Ecto neural progenitor cell (in vitro differentiated cells): ENCODE results near the gene ERGIC1.
"Not testable (repeated sequence)": the region's sequence is repeated elsewhere in the genome, so short reads cannot be mapped to it uniquely, and the experiment has no call there.

Experiments
- DNase-seq: peaks from one replicate; pipeline ENCODE4 v3.0.0-alpha.2; 2018; ENCODE audit warnings: low spot score

Gene ERGIC1

DNA sequence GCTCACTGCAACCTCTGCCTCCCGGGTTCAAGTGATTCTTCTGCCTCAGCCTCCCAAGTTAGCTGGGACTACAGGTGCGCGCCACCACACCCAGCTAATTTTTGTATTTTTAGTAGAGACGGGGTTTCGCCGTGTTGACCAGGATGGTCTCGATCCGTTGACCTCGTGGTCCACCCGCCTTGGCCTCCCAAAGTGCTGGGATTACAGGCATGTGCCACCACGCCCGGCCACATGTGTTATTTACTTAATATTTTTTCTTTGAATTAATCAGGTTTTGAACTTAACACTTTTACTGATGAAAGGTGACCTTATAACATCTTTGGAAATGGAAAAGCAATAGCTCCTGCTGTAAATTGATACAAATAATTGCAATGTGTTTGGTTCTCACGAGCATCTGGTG is 13.5 kb downstream of the ERGIC1 start:
- not testable (repeated sequence) for DNase-seq

DNA sequence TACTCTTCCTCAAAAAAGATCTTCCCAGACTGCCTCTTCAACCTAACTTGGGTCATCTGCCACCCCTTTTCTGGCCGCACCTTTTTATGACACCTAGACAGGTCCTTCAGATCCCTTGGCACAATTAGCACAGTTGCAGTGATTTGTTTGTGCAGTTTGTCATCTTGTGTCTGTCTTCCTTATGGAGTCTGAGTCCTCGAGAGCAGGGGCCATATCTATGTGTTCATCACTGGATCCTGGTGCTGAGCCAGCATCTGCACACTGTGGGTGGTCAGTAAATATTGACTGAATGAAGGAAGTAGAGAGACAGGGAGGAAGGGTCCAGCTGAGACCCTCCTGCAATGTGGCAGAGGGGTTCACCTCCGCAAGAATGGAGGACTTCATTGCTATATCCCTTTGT is 14.4 kb downstream of the ERGIC1 start:
- no peak for DNase-seq

DNA sequence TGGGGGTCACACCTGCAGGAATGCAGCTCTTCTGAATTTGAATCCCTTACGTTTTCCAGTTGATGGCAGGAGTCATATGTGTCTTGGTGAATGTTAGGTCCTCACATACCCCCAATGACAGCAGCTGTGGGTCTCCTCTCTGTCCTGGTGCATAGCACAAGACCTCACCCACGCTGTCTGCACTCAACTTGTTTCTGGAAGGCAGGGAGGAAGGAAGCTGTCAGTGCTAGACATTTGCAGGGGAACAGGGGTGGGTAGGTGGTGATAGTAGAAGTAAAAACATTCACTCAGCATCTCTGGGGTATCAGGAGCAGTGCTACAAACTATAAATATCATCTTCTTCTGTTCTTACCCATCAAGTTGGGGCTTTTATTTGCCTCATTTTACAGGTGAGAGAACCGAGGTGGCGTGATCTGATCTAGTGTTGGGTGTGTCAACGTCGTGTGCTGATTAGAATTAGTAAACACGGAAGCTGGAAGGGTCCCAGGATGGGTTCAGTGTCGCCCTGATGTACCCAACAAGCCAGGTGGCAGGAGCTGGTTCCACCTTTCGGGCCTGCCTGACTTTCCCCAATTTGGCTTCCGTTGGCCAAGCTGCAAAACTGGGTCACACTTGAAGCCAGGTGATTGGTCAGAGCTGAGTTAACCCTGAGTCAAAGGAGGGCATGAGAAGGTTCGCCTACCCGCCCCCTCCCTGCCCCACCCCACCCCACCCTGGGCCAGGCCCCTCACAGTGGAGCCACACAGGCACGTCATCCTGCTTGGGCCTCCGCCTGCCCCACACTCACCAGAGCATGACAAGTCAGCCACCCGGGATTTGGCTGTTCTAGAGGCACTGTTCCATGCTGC is 15.8 kb downstream of the ERGIC1 start:
- DNase-seq: no peak

DNA sequence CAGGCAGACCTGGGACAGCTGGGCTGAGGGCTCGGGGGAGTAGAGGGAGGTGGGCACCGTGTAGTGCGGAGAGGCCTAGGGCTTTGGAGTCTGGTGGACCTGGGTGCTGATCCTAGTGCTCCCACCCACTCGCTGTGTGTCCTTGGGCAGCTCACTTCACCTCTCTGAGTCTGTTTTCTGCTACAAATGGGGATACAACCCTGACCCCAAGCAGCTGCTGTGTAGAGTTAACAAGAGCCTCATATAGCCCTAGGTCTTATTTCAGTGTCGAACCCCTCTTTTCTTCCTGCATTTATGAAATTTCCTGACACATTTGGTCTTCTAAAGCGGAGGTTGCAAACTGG is 16.4 kb downstream of the ERGIC1 start:
- DNase-seq: no peak

DNA sequence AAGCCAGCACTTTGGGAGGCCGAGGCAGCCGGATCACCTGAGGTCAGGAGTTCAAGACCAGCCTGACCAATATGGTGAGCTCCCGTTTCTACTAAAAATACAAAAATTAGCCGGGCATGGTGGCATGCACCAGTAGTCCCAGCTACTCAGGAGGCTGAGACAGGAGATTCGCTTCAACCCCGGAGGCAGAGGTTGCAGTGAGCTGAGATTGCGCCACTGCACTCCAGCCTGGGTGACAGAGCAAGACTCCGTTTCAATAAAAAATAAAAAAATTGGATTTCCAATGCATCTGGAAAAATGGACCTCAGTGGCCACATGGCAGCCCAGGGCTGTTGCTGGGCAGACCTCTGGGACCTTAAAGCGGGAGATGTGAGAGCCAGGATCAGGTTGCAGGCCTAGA is 17.2 kb downstream of the ERGIC1 start:
- not testable (repeated sequence) for DNase-seq

DNA sequence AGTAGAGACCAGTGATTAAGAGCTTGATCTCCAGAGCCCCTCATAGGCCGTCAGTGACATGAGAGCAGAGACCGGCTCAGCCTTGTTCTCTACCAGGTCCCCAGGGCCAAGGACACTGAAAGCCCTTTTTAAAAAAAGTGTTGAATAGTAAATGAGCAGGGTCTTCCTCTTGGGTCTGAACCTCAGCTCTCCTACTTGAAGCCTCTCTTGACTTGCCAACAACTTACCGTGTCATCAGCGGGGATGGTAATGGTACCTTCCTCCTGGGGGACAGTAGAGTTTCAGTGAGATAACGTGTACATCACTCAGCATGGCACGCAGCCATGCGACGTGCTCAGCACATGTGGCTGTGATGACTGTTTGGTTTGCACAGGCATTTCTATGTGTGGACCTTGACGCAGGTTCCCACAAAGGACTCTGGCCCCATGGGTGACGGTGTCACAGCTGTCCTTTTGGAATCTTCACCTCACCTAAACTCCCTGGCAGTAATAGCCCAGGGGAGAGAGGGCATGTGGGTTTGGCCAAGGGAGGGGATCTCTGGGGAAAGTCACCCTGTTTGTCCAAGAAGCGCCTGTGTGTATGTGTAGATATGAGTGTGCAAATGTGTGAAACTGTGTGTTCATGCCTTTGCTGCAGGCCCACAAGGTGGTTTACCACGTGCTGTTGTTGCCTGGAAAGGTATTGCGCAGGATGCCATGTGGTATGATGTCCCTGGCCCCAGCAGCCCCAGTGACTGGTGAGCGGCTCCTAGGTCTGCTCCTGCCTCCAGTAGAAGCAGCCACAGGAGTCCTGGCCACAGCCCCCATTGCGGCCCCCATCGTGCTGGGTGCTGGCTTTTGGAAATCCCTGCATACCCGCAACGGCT is 18.7 kb downstream of the ERGIC1 start:
- DNase-seq: no peak

GRCh38 chr5:172853355-172853975 is 19.4 kb downstream of the ERGIC1 start:
- no peak for DNase-seq

DNA sequence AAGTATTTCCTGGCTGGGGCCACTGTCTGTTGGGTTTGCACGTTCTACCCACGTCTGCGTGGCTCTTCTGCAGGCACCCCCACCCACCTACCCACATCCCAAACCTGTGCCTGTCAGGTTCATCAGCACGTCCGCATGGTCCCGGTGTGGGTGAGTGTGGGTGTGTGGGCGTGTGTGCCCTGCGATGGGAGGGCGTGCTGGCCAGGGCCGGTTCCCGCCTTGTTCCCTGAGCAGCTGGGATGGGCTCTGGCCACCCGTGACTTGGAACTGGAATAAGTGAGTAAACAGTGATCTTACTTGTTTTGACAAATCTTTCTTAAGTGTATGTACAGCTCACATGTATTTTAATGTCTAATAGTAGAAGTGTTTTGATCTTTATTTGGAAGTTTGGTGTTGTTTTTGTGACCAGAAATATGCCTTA is 20.4 kb downstream of the ERGIC1 start:
- DNase-seq: no peak

- DNase-seq: no peak
Observed at GRCh38 chr5:172854971-172855370, 20.9 kb downstream of the ERGIC1 start.

- no peak for DNase-seq
Observed at GRCh38 chr5:172855597-172856292, 21.7 kb downstream of the ERGIC1 start.

GRCh38 chr5:172856336-172856735 is 22.3 kb downstream of the ERGIC1 start:
- DNase-seq: no peak

GRCh38 chr5:172857982-172858381 is 23.9 kb downstream of the ERGIC1 start:
- DNase-seq: no peak

DNA sequence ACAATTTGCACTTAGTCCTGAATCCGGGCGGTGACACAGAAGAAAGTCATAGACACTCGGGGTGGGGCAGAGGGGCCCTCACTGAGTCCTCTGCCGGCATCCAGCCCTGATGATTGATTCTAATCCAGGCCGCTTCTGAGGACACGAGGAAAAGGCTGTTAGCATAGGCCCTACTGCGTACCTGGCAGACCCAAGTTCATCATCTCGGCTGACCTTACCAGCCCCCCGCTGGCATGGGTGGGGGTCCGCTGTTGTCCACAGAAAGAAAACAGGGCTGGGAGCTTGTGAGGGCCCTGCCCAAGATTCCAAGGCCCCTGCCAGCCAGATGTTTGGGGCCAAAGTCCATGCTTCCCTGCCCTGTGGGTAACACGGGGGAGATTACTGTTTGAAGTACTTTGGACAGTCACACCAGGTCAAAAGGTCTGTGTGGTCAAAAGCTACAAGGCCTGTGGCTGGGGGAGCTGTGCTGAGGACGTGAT is 24.5 kb downstream of the ERGIC1 start:
- DNase-seq: no peak

DNA sequence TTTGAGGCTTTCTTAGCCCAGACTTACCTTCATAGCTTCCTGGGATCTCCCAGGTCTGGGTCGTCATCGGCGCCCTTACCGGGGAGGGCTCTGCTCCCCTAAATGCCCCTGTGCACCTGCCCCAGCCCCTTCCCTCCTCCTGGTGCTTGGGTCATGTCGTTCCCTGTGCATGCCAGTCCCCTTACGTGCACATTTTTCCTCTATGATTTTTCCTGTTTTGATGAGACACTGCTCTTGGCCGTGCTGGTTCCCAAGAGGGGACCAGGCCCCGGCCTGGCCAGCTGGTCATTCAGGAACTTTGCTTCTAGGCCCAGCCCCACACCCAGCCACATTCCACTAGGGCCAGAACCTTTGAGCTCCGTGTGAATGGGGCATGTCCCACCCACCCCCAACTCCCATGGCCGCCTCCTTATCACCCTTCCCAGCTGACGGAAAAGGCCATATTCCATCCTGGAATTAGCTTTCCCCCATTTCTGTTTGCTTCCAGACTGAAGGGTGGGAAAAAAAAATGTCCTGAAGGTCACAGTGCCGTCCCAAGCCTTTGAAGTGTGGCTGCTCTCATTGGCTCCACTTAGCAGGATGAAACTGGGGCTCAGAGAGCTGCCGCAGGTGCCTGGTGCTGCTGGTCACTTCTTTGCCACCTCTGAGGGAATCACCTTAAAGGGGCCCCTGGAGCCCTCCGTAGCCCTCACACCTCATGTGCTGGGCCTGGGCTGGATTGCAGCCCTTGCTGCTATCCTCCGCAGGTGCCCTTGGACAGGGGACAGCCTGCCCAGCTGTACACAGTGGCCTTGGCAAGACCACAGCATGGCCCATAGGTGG is 25.1 kb downstream of the ERGIC1 start:
- DNase-seq: no peak

- DNase-seq: no peak
Observed at GRCh38 chr5:172859966-172860365, 25.9 kb downstream of the ERGIC1 start.

DNA sequence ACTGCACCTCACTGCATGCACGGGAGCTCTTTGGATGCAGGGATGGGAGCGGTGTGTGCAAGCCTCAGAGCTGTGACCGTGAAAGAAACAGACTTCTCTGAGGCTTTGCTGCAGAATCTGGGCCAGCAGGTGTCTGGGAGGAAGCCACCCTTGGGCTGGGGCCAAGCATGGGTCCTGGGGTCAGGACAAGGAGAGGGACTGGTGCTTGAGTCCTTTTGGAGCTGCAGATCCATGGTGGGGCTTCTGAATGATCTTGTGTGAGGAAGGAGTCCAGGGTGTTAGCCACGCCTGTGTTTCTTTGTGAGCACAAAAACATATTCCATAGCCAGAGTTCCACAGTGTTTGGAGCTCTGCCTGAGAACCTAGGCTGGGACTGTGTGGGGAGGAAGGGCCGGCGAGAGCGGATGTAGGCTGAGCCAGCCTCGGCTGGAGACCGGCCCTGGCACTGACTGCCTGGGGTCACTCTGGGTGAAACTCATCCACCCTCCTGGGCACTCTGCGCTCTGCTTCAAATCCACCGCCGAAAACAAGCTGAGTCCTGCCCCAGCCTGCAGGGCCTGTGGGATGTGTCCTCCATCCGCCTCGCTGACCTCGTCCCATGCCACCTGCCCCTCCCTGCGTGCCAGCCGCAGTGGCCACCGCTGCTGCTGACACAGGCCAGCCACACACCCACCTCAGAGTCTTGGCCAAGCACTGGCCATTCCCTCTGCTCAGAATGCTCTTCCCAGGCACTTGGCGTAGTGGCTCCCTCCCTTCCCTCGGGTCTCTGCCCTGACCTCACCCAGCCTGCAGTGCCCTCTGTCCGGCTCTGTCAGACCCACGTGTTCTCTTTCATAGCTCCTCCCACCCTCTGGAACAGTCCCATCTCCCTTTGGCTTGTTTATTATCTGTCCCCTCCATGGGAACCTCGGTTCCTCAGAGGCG is 26.7 kb downstream of the ERGIC1 start:
- no peak for DNase-seq

DNA sequence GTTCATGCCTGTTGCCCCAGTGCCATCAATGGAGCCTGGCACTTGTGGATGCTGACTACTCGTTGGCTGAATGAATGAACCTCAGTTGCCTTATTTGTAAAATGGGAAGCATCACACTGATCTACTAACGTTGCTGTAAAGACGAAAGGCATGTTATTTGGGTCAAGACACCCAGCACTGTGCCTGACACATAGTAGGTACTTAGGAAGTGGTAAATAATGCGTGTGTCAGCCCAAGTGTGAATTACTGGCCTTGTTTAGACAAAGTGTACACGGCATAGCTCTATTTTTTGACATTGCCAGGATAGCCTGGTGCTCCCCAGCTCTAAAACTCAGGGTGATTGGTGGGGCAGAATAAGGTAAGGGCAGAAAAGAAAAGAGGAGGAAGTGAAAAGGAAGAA is 27.4 kb downstream of the ERGIC1 start:
- no peak for DNase-seq

DNA sequence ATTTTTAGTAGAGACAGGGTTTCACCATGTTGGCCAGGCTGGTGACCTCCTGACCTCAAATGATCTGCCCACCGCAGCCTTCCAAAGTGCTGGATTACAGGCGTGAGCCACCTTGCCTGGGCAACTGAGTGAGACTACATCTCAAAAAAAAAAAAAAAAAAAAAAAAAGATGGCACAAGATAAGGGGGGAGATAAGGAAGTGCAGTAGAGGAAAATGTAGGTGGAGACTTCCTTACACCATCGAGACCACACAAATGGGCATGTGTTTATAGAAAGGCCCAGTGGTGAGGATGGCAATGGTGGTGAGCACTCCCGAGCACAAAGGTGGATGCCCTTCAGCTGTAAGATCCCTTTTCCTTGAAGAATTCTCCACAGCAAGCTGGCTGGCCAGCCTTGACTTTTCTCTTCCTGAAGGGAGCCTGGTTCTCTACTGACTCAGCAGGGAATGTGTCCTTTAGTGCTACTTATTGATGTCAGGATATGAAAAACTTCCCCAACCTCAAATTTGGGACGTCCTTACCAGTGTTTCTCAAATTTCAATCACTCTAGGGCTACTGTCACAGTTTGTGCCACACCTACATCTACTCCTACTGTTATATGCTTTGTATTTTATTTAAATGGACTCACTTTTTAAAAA is 28.2 kb downstream of the ERGIC1 start:
- no peak for DNase-seq

DNA sequence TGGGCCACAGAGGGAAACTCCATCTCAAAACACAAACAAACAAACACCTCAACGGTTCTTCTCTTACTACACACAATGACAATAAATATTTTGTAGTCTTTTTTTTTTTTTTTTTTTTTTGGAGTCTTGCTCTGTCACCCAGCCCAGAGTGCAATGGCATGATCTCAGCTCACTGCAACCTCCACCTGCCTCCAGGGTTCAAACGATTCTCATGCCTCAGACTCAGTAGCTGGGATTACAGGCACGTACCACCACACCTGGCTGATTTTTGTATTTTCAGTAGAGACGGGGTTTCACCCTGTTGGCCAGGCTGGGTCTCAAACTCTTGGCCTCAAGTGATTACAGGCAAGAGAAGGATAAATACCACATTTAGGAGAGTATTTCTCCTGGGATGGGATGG is 30.1 kb downstream of the ERGIC1 start:
- not testable (repeated sequence) for DNase-seq

GRCh38 chr5:172864747-172865146 is 30.7 kb downstream of the ERGIC1 start:
- no peak for DNase-seq
